Mesangial cell (primary cell): Measurements from ENCODE around the gene IAPP. TPM values are rescaled to one million over a fixed set of nuclear protein-coding genes. Genes with fewer than 3 reads are reported as not detected.

Experiments
- total RNA-seq: library from RNA; depleted of rRNA; stranded (reverse); fragments of >200 nt; gene quantifications from 2 replicates; pipeline ENCODE4 v1.2.3, GENCODE V29; 2015

Gene IAPP
- not detected in 2 replicates for total RNA-seq

GRCh38 chr12:21372602-21373001 is at the start of gene IAPP:
Gene IAPP, plus strand, starts transcription at chr12:21372902. Its CDS starts 450 bp downstream, at chr12:21373352.

GRCh38 chr12:21334771-21335325 is 37.9 kb upstream of the IAPP start, which contains the start of gene SLCO1A2:
Gene SLCO1A2, minus strand, starts transcription at chr12:21334917. Its CDS starts 270 bp downstream, at chr12:21334647.

Other genes with a start within 250 kb of the IAPP start
- gene SLCO1B1, start 241.7 kb upstream of the IAPP start, total RNA-seq: not detected in 2 replicates
- not detected in 2 replicates for gene SLCO1A2, start 38.0 kb upstream of the IAPP start, total RNA-seq
- gene PYROXD1, start 64.8 kb downstream of the IAPP start, total RNA-seq: 4.1 and 7.7 TPM in 2 replicates
- gene RECQL, start 128.7 kb downstream of the IAPP start, total RNA-seq: 34.4 and 40.6 TPM in 2 replicates
- 16.4 and 21.3 TPM in 2 replicates for gene GOLT1B, start 128.9 kb downstream of the IAPP start, total RNA-seq
- 3.3 and 6.5 TPM in 2 replicates for gene SPX, start 153.4 kb downstream of the IAPP start, total RNA-seq
- not detected in 2 replicates for gene GYS2, start 231.9 kb downstream of the IAPP start, total RNA-seq